ENCODE results near the gene DSCAM.

- TF ChIP-seq EP300 (IDR thresholded peaks at IDR 0.05) (no peak), CTCF (IDR thresholded peaks at IDR 0.05) (no peak), POLR2AphosphoS5 (IDR thresholded peaks at IDR 0.05) (no peak)
These were observed 855 bp downstream of the DSCAM start for GRCh38 chr21:40846103-40846502.
